C4-2B (cell line): ENCODE measurements around the gene APP.

Source experiments
- H3K27ac ChIP-seq: fragments of 450-650 bp; 2 replicates; pipeline ENCODE4 v1.5.1; 2017
- ZFX ChIP-seq: fragments of 450-650 bp; IDR thresholded peaks from 2 replicates; pipeline ENCODE4 v1.6.1; 2017
- TF ChIP-seq, protein P1 (sequence below): fragments of 450-650 bp; conservative IDR thresholded peaks from 2 replicates; pipeline ENCODE4 v1.5.1; 2017; ENCODE audit warnings: mild to moderate bottlenecking

The APP gene

DNA sequence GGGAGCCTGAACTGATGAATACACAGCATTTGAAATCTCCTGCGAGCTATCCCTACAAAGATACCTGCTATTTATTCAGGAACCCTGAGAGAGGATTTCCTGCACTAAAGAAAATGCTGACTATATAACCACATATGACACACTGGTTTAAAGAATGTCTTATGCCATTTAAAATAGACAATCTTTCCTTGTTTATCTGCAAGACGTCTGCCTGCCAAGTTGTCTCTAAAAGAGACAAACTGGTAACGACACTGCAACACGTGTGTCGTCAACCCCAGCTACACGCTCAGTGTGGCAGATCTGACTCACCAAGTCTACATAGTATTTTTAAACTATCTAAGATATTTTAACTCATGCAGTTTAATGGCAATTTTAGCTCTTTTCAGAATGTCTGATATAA, 42.7 kb downstream of the APP start:
- no peak for TF ChIP-seq ZFX
- TF ChIP-seq, protein P1, sequence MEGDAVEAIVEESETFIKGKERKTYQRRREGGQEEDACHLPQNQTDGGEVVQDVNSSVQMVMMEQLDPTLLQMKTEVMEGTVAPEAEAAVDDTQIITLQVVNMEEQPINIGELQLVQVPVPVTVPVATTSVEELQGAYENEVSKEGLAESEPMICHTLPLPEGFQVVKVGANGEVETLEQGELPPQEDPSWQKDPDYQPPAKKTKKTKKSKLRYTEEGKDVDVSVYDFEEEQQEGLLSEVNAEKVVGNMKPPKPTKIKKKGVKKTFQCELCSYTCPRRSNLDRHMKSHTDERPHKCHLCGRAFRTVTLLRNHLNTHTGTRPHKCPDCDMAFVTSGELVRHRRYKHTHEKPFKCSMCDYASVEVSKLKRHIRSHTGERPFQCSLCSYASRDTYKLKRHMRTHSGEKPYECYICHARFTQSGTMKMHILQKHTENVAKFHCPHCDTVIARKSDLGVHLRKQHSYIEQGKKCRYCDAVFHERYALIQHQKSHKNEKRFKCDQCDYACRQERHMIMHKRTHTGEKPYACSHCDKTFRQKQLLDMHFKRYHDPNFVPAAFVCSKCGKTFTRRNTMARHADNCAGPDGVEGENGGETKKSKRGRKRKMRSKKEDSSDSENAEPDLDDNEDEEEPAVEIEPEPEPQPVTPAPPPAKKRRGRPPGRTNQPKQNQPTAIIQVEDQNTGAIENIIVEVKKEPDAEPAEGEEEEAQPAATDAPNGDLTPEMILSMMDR, result no peak
- H3K27ac ChIP-seq, result no peak overlapping the region

GRCh38 chr21:26127073-26127814, 43.3 kb downstream of the APP start:
- TF ChIP-seq, protein P1, result no peak
- TF ChIP-seq ZFX, result no peak
- no peak overlapping the region for H3K27ac ChIP-seq

GRCh38 chr21:26126168-26126553, 44.4 kb downstream of the APP start:
- TF ChIP-seq ZFX, result no peak
- TF ChIP-seq, protein P1, result no peak
- H3K27ac ChIP-seq, result no peak overlapping the region; the same call in 1 of the 2 replicates

- TF ChIP-seq ZFX, result no peak
- TF ChIP-seq, protein P1, result no peak
- H3K27ac ChIP-seq, result peak overlapping the region; percentile 92
Measured at GRCh38 chr21:26125433-26126167, 45.0 kb downstream of the APP start.

DNA sequence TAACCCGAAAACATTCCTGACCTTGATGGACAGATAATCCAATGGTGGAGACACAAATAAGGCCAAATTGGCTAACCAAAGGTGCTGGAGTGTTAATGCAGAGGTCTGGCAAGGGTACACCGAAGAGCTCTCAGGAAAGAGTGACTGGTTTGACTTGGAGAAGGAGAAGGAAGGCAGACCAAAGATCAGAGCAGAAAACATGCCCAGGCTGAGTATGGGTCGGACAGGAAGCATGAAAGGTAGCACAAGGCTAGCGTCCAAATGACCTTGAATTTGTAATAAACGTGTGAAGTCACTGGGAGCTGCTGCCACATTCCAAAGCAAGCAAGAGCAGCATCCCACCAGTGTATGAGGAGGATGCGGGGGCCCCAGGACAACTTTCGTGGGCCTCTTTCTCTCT, 45.7 kb downstream of the APP start:
- TF ChIP-seq, protein P1, result no peak
- no peak for TF ChIP-seq ZFX
- H3K27ac ChIP-seq, result peak overlapping the region; percentile 92

DNA sequence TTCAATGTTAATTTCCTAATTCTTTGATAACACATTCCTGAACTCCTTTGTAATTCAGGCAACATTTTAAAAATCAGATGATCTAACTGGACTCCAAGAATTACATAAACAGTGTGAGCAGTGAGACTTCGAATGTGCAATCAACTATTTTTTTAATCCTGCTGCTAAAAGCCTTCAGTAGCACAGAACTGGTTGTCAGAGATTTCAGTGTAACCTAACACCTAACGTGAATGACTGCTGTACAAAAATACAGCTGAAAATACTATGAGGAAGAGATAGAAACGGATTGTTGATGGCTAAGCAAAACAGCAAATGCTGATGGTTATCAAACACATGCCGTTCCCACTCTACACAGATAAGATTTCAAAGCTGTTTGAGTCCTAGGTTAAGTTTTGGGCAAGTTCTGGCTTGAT, 46.1 kb downstream of the APP start:
- TF ChIP-seq, protein P1, result no peak
- no peak for TF ChIP-seq ZFX

DNA sequence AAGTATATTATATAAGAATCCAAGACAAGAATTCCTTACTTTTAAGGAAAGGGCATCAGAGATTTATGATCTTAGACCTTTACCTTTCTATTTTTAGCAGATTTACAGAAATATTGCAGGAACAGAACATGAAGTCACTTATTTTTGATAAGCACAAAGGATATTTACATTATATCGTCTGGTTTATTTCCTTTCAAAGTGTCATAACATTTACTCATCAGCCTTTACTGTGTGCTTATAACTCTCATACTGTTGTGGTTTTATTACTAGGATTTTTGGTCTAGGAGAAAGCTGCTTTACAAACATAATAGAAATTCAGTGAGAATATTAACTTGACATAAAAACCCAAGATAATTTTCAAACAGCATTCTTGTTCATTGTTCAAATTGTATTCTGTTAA, 47.6 kb downstream of the APP start:
- H3K27ac ChIP-seq, result no peak overlapping the region
- no peak for TF ChIP-seq ZFX
- TF ChIP-seq, protein P1, result no peak

More for the DNA sequence above, 46.1 kb downstream of the APP start:
- H3K27ac ChIP-seq, result peak overlapping the region; percentile 92; the same call in 1 of the 2 replicates
